Upper lobe of left lung (tissue), 6 donors: ENCODE data around the gene LRRFIP1. TPM values are rescaled to one million over a fixed set of nuclear protein-coding genes. Genes with fewer than 3 reads are reported as not detected.

Source experiments
- ATAC-seq, 2 donors: fragments of 200-7000 bp; cut with Tn5 transposase; one replicate each; pipeline ENCODE4 v1.9.1; 2022; ENCODE audit warnings: mild to moderate bottlenecking in 2 of 2, moderate library complexity in 2 of 2; ENCODE audit not compliant: low FRiP score in 2 of 2
- DNase-seq, 2 donors: peaks; one replicate each; pipeline ENCODE4 v3.0.0-alpha.2; 2019 to 2020
- H3K27ac ChIP-seq, 4 donors: fragments of 200-600 bp; sonication (generic); one replicate each; pipeline ENCODE4 v1.5.1; 2016 to 2019
- H3K27me3 ChIP-seq, 4 donors: fragments of 200-600 bp; sonication (generic); one replicate each; pipeline ENCODE4 v1.5.1; 2017 to 2019
- H3K36me3 ChIP-seq, 4 donors: fragments of 200-600 bp; sonication (generic); one replicate each; pipeline ENCODE4 v1.5.1; 2016 to 2019
- H3K4me1 ChIP-seq, 4 donors: fragments of 200-600 bp; sonication (generic); one replicate each; pipeline ENCODE4 v1.5.1; 2018 to 2019
- H3K4me3 ChIP-seq, 4 donors: fragments of 200-600 bp; sonication (generic); one replicate each; pipeline ENCODE4 v1.5.1; 2017 to 2019; ENCODE audit warnings: mild to moderate bottlenecking in 2 of 4, moderate library complexity in 1 of 4
- H3K9me3 ChIP-seq, 4 donors: fragments of 200-600 bp; sonication (generic); one replicate each; pipeline ENCODE4 v1.5.1; 2018 to 2019
- EP300 ChIP-seq, 4 donors: sonication (generic); formaldehyde crosslinking; IDR thresholded peaks; one replicate each; pipeline ENCODE4 v1.5.1; 2017; ENCODE audit warnings: antibody characterized with exemption in 4 of 4, control low read depth in 2 of 4
- POLR2A ChIP-seq, 4 donors: fragments of 450-650 bp; IDR thresholded peaks; one replicate each; pipeline ENCODE4 v1.5.1; 2016 to 2017; ENCODE audit warnings: antibody characterized with exemption in 4 of 4, mild to moderate bottlenecking in 2 of 4
- POLR2AphosphoS5 ChIP-seq, 2 donors: sonication (generic); formaldehyde crosslinking; IDR thresholded peaks; one replicate each; pipeline ENCODE4 v1.5.1; 2017; ENCODE audit warnings: antibody characterized with exemption in 2 of 2
- WGBS, 2 donors: methylation state at CpG; one replicate each; pipeline ENCODE4 v1.1.5; 2017 to 2018; 5-methylcytosine and 5-hydroxymethylcytosine counted together
- total RNA-seq, 6 donors: library from RNA; depleted of rRNA in 4 of 6; stranded (reverse); fragments of >200 nt in 4 of 6; gene quantifications; one replicate each; pipeline versions ENCODE4 v1.1.0 to v1.2.1, GENCODE V29; 2016 to 2021
- TF ChIP-seq, protein P1 (sequence below), 6 experiments: fragments of 450-650 bp in 4 of 6; fragments of 200-600 bp in 2 of 6; sonication (generic) in 2 of 6; IDR thresholded peaks; one replicate each; pipeline ENCODE4 v1.5.1; 2016 to 2019; ENCODE audit warnings: antibody characterized with exemption in 6 of 6
- donor health status: DM: no; HTN: no; CAD: no; lungs with moderate emphysema.
- donor health status: DM: no; HTN: yes; CAD: no; lungs with severe emphysema.

LRRFIP1 gene
- total RNA-seq, 6 donors from 2014 or later: 185 to 291 (median 242) TPM

DNA sequence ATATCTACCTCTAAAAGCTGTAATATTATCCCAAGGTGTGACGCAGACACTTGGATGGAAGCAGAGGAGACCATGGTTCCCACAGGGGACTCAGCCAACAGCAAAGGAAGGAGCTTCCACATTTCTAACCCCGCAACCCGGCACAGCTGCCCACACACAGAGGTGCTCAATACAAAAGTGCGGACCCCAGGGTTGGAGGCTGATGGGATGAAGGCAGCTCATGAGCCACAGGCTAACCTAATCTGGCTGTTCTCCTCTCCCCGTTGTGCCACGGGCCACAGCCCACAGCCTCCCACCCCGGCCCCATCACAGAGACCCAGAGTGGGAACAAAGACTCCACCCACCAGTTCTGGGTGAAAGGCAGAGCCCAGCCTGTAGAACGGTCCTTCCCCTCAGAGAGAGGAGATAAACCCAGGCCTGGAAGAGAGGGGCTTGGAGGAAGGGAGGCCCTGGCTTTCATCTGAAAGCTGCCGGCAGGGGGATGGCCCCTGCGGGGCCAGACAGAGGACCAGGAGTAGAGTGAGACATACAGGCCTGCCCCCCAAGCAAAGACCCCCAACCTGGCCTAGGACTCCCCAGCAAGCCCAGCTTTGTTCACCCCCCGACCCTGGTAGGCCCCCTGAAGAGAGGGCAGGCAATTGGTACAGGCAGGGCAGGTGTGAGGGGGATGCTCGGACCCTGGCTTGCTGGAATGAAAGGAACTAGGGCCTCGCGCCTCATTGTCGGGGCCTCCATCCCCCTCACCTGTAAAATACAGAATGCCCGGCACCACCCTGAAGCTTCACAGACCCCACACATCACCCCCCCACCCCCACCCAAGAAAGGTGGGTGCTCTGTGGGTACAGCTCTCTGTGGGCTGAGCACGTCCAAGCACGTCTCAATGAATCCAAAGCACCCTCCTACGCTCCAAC, 43.7 kb upstream of the LRRFIP1 start:
- TF ChIP-seq EP300 (IDR thresholded peaks at IDR 0.05) (no peak), POLR2AphosphoS5 (IDR thresholded peaks at IDR 0.05) (no peak)
- no peak overlapping the region for H3K4me3 ChIP-seq
- H3K36me3 ChIP-seq: peaks cover 0 to 6% (median 2%) of the 10 kb centered on the region in 4 donors
- H3K27me3 ChIP-seq: no peaks in the 10 kb centered on the region
- peaks cover 15 to 25% (median 20%) of the 10 kb centered on the region in 4 donors for H3K4me1 ChIP-seq
- ATAC-seq (no peak), DNase-seq (peak in 1 of 2 donors; percentile 39)
- no peak overlapping the region for H3K27ac ChIP-seq
- 91 to 97% methylated on average over 6 to 19 of the region's 19 CpGs for WGBS, 2 donors
- H3K9me3 ChIP-seq: no peaks in the 10 kb centered on the region

DNA sequence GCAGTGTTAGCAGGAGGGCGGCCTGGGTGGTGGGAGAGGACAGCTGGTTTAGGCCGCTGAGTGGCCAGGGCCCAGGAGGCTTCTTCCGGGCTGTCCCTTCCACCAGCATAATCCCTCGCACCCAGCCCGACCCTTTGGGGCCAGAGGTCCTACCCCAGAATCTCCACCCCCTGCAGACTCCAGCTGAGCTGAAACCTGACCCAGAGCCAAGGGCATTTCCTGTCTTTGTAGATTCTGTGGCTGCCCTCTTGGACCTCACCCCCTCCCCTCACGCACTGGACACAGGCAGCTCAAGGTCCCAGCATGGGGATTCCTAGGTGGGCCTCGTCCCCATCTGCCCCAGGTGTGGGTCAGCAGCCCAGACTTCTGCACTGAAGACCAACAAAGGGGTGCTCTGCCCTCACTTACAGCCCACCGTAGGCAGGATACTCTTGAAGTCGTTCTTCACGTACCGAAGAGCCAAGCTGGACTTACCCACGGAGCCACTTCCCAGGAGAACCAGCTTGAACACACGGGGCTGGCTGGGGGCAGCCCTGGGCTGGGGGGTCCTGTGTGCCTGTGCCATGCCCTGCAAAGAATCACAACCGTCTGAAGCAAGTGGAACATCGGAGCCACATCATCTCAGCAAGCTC, 41.7 kb upstream of the LRRFIP1 start:
- H3K27ac ChIP-seq: no peak overlapping the region
- peaks cover 0 to 6% (median 2%) of the 10 kb centered on the region in 4 donors for H3K36me3 ChIP-seq
- H3K4me3 ChIP-seq: no peak overlapping the region
- H3K27me3 ChIP-seq: no peaks in the 10 kb centered on the region
- H3K4me1 ChIP-seq: peaks cover 18 to 29% (median 24%) of the 10 kb centered on the region in 4 donors
- DNase-seq: peak in 1 of 2 donors; percentile 40
- H3K9me3 ChIP-seq: no peaks in the 10 kb centered on the region
- WGBS, 2 donors: 73 to 77% methylated on average over 11 to 15 of the region's 15 CpGs
- TF ChIP-seq POLR2A (IDR thresholded peaks at IDR 0.05) (no peak), POLR2AphosphoS5 (IDR thresholded peaks at IDR 0.05) (no peak), EP300 (IDR thresholded peaks at IDR 0.05) (no peak)
- TF ChIP-seq, protein P1, sequence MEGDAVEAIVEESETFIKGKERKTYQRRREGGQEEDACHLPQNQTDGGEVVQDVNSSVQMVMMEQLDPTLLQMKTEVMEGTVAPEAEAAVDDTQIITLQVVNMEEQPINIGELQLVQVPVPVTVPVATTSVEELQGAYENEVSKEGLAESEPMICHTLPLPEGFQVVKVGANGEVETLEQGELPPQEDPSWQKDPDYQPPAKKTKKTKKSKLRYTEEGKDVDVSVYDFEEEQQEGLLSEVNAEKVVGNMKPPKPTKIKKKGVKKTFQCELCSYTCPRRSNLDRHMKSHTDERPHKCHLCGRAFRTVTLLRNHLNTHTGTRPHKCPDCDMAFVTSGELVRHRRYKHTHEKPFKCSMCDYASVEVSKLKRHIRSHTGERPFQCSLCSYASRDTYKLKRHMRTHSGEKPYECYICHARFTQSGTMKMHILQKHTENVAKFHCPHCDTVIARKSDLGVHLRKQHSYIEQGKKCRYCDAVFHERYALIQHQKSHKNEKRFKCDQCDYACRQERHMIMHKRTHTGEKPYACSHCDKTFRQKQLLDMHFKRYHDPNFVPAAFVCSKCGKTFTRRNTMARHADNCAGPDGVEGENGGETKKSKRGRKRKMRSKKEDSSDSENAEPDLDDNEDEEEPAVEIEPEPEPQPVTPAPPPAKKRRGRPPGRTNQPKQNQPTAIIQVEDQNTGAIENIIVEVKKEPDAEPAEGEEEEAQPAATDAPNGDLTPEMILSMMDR (IDR thresholded peaks at IDR 0.05): no peak
- no peak for ATAC-seq

GRCh38 chr2:237588044-237588696, 39.2 kb upstream of the LRRFIP1 start:
- no peak for DNase-seq
- H3K27ac ChIP-seq: no peak overlapping the region

DNA sequence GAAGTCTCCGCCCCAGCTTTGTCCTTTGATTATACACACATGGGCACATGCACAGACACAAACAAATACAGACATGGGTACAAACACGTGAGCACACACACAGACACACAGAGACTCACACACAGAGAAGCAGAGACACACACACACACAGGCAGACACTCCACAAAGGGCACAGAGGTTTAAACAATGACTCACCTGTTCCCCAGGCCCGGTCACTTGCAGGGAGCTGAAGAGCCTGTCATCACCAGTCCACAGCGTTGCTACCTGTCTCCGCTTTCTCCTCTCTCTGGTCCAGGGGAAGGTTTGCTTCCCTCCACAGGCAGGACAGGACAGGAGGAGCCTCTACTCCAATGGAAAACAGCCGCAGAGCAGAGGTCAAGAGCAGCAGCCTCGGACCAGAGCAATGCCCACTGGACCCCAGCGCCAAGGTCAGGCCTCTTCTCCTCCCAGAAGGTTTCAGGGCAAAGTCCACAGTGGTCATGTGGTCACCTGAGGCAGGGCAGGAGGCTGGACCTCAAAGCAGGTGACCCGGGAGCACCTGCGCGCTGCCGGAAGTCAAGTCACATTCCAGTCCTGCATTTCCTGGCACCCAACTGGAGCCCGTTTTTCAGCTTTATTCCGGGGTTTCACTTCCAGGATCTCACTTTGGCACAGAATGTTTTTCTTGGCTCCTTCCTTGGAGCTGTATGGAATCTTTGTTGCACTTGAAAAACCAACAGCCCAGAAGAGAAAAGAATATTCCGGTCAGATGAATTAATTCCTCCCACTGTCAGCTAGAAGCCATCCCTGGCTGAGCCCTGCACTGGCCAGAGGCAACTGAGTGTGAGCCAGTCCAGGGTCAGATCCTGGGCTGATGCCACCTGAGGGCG, 36.9 kb upstream of the LRRFIP1 start, which contains the start of gene RAB17:
Gene RAB17, minus strand, starts transcription at position 463 of the 869 bp plus-strand sequence. CDS start 4,580 bp downstream, outside the sequence.
- Histone ChIP-seq H3K27ac (peak within 1 kb of the TSS; percentile 64 to 89 (median 81)), H3K4me1 (peaks cover 9 to 41% (median 20%) of the 10 kb centered on the region in 4 donors), H3K4me3 (peak within 1 kb of the TSS; percentile 11 to 47 (median 36)), H3K36me3 (peaks cover 0 to under 1% (median 0%) of the 10 kb centered on the region in 4 donors), H3K9me3 (no peaks in the 10 kb centered on the region), H3K27me3 (no peaks in the 10 kb centered on the region)
- peak; percentile 56 to 90 for DNase-seq
- TF ChIP-seq EP300 (IDR thresholded peaks at IDR 0.05): peak in 1 of 4 donors; percentile 46
- peak; percentile 9 to 30 for TF ChIP-seq POLR2AphosphoS5 (IDR thresholded peaks at IDR 0.05)
- TF ChIP-seq, protein P1 (IDR thresholded peaks at IDR 0.05): no peak
- peak in 2 of 4 donors; percentile 47 to 68 for TF ChIP-seq POLR2A (IDR thresholded peaks at IDR 0.05)
- ATAC-seq: peak; percentile 57 to 90
- 62 to 72% methylated on average over 8 to 16 of the region's 16 CpGs for WGBS, 2 donors

More at GRCh38 chr2:237588044-237588696, 39.2 kb upstream of the LRRFIP1 start:
- H3K36me3 ChIP-seq: peaks cover 0 to 6% (median 2%) of the 10 kb centered on the region in 4 donors
- WGBS, 2 donors: 93 to 94% methylated on average over 9 of the region's 9 CpGs
- no peaks in the 10 kb centered on the region for H3K27me3 ChIP-seq
- no peaks in the 10 kb centered on the region for H3K9me3 ChIP-seq
- TF ChIP-seq EP300 (IDR thresholded peaks at IDR 0.05): no peak
- ATAC-seq: no peak
- no peak overlapping the region for H3K4me3 ChIP-seq
- peaks cover 9 to 34% (median 12%) of the 10 kb centered on the region in 4 donors for H3K4me1 ChIP-seq
